ENCODE measurements around the gene TNNT2.

DNA sequence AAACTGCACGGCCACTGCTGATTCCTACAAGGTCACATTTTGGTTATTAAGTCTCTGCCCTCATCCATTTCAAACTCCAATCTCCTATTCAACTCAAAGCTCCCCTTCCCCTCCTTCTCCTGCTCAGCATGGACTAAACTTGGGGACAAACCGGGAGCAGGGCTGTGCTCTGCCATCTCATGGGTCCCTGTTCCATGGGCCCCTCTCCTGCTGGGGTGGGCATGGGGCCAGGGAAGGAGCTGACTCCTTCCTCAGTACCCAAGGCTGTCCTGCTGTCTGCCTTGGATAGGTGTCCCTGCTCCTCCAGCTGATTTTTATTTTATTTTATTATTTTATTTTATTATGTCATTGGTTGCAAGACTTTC is 27.1 kb downstream of the TNNT2 start:
- TF ChIP-seq CTCF (conservative IDR thresholded peaks at IDR 0.05 in 1 of 2, IDR thresholded peaks at IDR 0.05 in 1 of 2; ENCODE audit: low read depth in 1 of 2, low read length in 2 of 2): no peak
- no peak for TF ChIP-seq EZH2 (IDR thresholded peaks at IDR 0.05; ENCODE audit: low read length, missing control alignments)

Data from fibroblast of lung (primary cell).